ENCODE data around the gene NBAS. TPM values are rescaled to one million over a fixed set of nuclear protein-coding genes. Genes with fewer than 3 reads are reported as not detected.

The NBAS gene
- total and polyA plus RNA-seq, 7 donors = 19.5 to 52.8 (median 27.0) TPM

DNA sequence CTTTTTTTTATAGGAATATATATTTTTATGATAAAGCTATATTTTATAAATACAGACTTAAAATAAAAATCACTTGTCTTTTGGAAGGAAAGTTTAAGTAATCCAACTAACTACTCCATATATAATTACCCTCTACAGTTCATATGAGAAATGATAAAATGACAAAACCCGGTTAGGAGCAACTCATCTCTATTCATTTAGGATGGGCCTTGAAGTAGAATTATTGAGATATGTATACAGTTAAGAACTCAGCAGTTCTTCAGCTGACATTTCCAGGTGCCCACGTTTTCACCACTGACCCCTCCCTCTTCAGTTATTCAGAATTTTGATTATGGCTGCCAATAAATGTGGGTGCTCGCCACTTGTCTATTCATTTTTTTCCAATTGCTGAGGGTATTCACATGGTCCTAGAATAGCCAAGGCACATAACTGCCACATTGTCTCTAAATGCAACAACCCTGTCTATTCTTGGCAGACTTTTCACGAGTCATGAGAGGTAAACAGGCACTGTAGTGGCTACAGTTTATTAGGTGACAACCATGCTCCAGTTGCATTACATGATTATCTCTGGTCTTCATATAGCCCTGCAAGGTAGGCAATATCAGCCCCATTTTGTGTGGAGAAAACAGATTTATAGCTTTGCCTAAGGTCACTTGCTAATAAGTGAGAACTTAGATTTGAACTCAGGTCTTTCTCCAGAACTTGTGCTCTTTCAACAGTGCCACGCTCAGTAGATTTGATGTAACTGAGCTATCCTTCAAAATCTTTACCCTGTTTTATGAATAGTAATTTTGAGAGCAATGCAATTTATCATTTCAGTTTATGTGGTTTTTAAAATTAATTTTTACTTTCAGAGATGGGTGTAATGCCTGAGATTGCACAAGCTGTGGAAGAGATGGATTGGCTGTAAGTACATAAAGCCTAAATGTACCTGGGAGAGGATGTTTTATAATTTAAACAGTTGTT is 33.4 kb upstream of the NBAS start:
- no peak overlapping the region for H3K27ac ChIP-seq
- H3K4me1 ChIP-seq = peaks cover 21% of the 10 kb centered on the region
- TF ChIP-seq, protein P1, sequence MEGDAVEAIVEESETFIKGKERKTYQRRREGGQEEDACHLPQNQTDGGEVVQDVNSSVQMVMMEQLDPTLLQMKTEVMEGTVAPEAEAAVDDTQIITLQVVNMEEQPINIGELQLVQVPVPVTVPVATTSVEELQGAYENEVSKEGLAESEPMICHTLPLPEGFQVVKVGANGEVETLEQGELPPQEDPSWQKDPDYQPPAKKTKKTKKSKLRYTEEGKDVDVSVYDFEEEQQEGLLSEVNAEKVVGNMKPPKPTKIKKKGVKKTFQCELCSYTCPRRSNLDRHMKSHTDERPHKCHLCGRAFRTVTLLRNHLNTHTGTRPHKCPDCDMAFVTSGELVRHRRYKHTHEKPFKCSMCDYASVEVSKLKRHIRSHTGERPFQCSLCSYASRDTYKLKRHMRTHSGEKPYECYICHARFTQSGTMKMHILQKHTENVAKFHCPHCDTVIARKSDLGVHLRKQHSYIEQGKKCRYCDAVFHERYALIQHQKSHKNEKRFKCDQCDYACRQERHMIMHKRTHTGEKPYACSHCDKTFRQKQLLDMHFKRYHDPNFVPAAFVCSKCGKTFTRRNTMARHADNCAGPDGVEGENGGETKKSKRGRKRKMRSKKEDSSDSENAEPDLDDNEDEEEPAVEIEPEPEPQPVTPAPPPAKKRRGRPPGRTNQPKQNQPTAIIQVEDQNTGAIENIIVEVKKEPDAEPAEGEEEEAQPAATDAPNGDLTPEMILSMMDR (IDR thresholded peaks at IDR 0.05) = no peak
- ATAC-seq (no peak), DNase-seq (no peak)
- H3K4me3 ChIP-seq = no peak overlapping the region
- WGBS, 3 donors = 45 to 51% (median 48%) methylated on average over 5 of the region's 5 CpGs
- H3K36me3 ChIP-seq (ENCODE audit: insufficient read depth in 1 of 2, low read depth in 1 of 2) = peaks cover 6 to 52% of the 10 kb centered on the region in 2 donors
- H3K27me3 ChIP-seq (ENCODE audit: insufficient read depth in 3 of 3, low read length in 2 of 3) = no peaks in the 10 kb centered on the region
- intact Hi-C loops (cut with DNase I) = loop anchor here in 1 of 2 donors (5.0 kb wide), 1 partner anchor 38 kb away; no protein-coding TSS in a partner anchor
- no peaks in the 10 kb centered on the region for H3K9me3 ChIP-seq

DNA sequence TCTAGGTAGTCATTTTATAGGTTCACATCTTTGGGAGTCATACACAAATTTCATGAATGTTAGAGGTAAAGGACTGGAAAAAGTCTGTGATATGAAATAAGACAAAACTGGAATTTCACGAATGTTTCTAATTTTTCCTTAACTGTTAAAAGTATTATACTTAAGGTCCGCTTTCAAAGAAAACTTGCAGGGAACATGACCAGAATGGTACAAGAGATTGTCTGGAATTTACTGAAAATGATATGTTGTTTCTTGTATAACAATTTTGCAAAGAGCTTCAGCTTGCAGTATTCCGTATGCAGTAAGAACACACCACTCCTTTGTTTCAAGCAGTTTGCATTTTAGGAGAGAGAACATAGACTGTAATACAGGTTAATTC is 32.2 kb upstream of the NBAS start:
- peaks cover 6 to 40% of the 10 kb centered on the region in 2 donors for H3K36me3 ChIP-seq (ENCODE audit: insufficient read depth in 1 of 2, low read depth in 1 of 2)
- H3K4me1 ChIP-seq = peaks cover 24% of the 10 kb centered on the region
- H3K9me3 ChIP-seq = no peaks in the 10 kb centered on the region
- WGBS, 3 donors = 79 to 87% (median 87%) methylated on average over 3 of the region's 3 CpGs
- no peak for DNase-seq
- H3K4me3 ChIP-seq = peak overlapping the region; percentile 92
- no peak overlapping the region for H3K27ac ChIP-seq
- H3K27me3 ChIP-seq (ENCODE audit: insufficient read depth in 3 of 3, low read length in 2 of 3) = no peaks in the 10 kb centered on the region
- TF ChIP-seq, protein P1 (IDR thresholded peaks at IDR 0.05) = no peak
- ATAC-seq = no peak
- intact Hi-C loops (cut with DNase I) = no loop called here

DNA sequence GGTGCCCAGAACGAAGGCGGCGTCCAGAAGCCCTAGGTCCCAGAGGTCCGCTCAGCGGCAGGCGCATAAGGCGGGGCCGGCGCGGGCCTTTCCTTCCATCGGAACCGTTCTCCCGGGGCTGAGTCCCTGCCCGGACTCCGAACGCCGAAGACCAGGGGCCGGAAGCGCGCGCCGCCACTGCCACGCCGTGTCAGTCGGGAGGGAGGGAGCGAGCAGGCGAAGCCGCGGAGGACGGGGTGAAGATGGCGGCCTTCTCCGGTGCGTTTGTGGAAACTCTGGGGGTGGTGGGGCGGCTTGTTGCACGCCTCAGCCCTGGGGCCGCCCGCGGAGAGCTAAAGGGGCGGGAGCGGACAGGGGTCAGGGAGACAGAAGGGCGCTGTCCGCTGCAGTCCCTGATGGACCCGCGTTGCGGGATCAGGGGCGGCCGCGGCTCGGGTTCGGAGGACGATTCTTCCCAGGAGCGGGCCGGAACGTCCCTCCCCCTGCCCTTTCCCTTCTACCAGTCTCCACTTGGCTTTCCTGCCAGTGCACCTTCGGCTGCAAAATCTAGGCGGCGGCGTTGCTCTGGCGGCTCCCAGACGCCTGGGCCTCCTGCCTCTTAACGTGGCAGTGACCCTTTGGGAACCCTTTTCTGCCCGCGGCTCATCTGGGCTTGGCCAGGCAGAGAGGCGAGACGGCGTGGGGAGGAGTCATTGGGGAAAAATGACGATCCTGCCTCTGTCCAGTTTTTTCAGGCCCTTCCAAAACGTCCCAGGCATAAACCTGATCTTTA is 30.7 kb upstream of the NBAS start, which contains the start of gene DDX1:
DDX1 (plus strand) TSS at position 177 of the 772 bp plus-strand sequence; CDS start at position 243, 66 bp downstream.
- peak within 1 kb of the TSS; percentile 94 for H3K27ac ChIP-seq
- H3K4me1 ChIP-seq = peaks cover 28% of the 10 kb centered on the region
- DNase-seq (peak; percentile 83 to 91), ATAC-seq (peak; percentile 95 to 98 (median 96))
- intact Hi-C loops (cut with DNase I) = loop anchor here in 1 of 2 donors (1.0 kb wide), 1 partner anchor 31 kb away; the partner anchor contains the start of gene NBAS
- H3K9me3 ChIP-seq = no peaks in the 10 kb centered on the region
- H3K36me3 ChIP-seq (ENCODE audit: insufficient read depth in 1 of 2, low read depth in 1 of 2) = peaks cover 6 to 25% of the 10 kb centered on the region in 2 donors
- TF ChIP-seq, protein P1 (IDR thresholded peaks at IDR 0.05) = no peak
- H3K4me3 ChIP-seq = peak within 1 kb of the TSS; percentile 92
- 0% methylated on average over 48 to 68 of the region's 68 CpGs for WGBS, 3 donors
- H3K27me3 ChIP-seq (ENCODE audit: insufficient read depth in 3 of 3, low read length in 2 of 3) = no peaks in the 10 kb centered on the region

DNA sequence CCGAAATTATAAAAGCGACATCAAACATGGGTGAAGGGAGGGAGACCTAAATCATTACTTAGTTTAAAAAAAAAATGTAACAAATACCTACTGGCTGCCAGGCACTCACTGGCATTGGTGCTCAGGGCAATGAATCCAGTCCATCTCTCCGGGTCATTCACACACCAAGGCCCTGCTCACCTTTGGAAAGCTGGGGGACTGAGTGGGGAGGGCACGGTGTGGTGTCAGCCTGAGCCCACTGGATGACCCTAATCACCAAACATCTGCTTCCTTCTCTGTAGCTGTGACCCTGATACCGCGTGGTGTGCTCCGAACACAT is 30.2 kb upstream of the NBAS start:
- DNase-seq = no peak
- Histone ChIP-seq H3K27ac (peak overlapping the region; percentile 94), H3K36me3 (ENCODE audit: insufficient read depth in 1 of 2, low read depth in 1 of 2) (peaks cover 6 to 20% of the 10 kb centered on the region in 2 donors), H3K27me3 (ENCODE audit: insufficient read depth in 3 of 3, low read length in 2 of 3) (no peaks in the 10 kb centered on the region), H3K9me3 (no peaks in the 10 kb centered on the region), H3K4me3 (peak overlapping the region; percentile 92), H3K4me1 (peaks cover 28% of the 10 kb centered on the region)
- intact Hi-C loops (cut with DNase I) = loop anchor here in 1 of 2 donors (1.0 kb wide), 1 partner anchor 30 kb away; the partner anchor contains the start of gene NBAS
- no peak for ATAC-seq
- WGBS, 3 donors = 16 to 20% (median 16%) methylated on average over 7 of the region's 7 CpGs
- TF ChIP-seq, protein P1 (IDR thresholded peaks at IDR 0.05) = no peak

All from psoas muscle (tissue), 8 donors.